Naive thymus-derived CD8-positive, alpha-beta T cell (primary cell): Measurements from ENCODE around the gene GDF7. TPM values are rescaled to one million over a fixed set of nuclear protein-coding genes. Genes with fewer than 3 reads are reported as not detected.

ENCODE experiments used
- ATAC-seq, 2 donors: fragments of 150-1000 bp; cut with Tn5 transposase in 1 of 2; sonication (Bioruptor Pico), chemical (Tn5 transposase) in 1 of 2; 1 replicate in 1 of 2; 2 replicates in 1 of 2; pipeline ENCODE4 v1.10.0; 2021; ENCODE audit warnings: mild to moderate bottlenecking in 2 of 2, moderate library complexity in 2 of 2
- POLR2A ChIA-PET: fragments of 350-600 bp; sonication (Branson Sonifier 250); formaldehyde crosslinking; loops from one replicate; lab custom pipeline; 2021; ENCODE audit warnings: antibody characterized with exemption; lab: Charles Lee
- DNase-seq, 10 donors: peaks; one replicate each; pipeline versions ENCODE4 v3.0.0 to v3.0.0-alpha.2; 2020 to 2022
- H3K27ac Mint-ChIP-seq, 10 donors: one replicate each; pipeline ENCODE4 v1.8.0; 2020 to 2022; ENCODE audit warnings: mild to moderate bottlenecking in 10 of 10, mixed read lengths in 10 of 10, moderate library complexity in 4 of 10, inconsistent platforms in 1 of 10
- H3K27me3 Mint-ChIP-seq, 5 donors: one replicate each; pipeline ENCODE4 v1.8.0; 2021 to 2022; ENCODE audit warnings: mixed read lengths in 5 of 5
- H3K36me3 Mint-ChIP-seq, 3 donors: one replicate each; pipeline ENCODE4 v1.8.0; 2020 to 2022; ENCODE audit warnings: mixed read lengths in 3 of 3, mild to moderate bottlenecking in 2 of 3, inconsistent platforms in 1 of 3
- H3K4me1 Mint-ChIP-seq, 4 donors: one replicate each; pipeline ENCODE4 v1.8.0; 2021 to 2022; ENCODE audit warnings: mixed read lengths in 4 of 4
- H3K4me3 Mint-ChIP-seq, 10 donors: one replicate each; pipeline ENCODE4 v1.8.0; 2020 to 2022; ENCODE audit warnings: mild to moderate bottlenecking in 10 of 10, mixed read lengths in 10 of 10, moderate library complexity in 6 of 10, inconsistent platforms in 1 of 10
- H3K9me3 Mint-ChIP-seq, 9 donors: one replicate each; pipeline ENCODE4 v1.8.0; 2020 to 2022; ENCODE audit warnings: mixed read lengths in 9 of 9, mild to moderate bottlenecking in 3 of 9, inconsistent platforms in 1 of 9, moderate library complexity in 1 of 9
- polyA plus RNA-seq, 3 donors: library from polyadenylated mRNA; unstranded; fragments of 300-500 nt; fragmentation: Illumina TruSeq; gene quantifications; one replicate each; pipeline ENCODE4 v1.2.3, GENCODE V29; 2021
- total RNA-seq, 8 experiments: library from RNA in 2 of 8; stranded (reverse) in 2 of 8; gene quantifications; one replicate each; pipeline ENCODE4 v1.2.3 and lab custom pipeline; 2021 to 2026

The GDF7 gene
- total and polyA plus RNA-seq, 5 experiments from 2014 or later, result 0.05 TPM; not detected in 2

GRCh38 chr2:20649576-20649975 is 17.4 kb upstream of the GDF7 start:
- Mint-ChIP-seq H3K27ac (peak overlapping the region in 9 of 10 donors; percentile 31 to 97 (median 95)), H3K36me3 (peaks cover 0 to 10% (median 3%) of the 10 kb centered on the region in 3 donors), H3K9me3 (no peaks in the 10 kb centered on the region), H3K4me3 (peak overlapping the region; percentile 7 to 95 (median 87)), H3K27me3 (peaks cover 0 to under 1% (median 0%) of the 10 kb centered on the region in 5 donors), H3K4me1 (peaks cover 31 to 45% (median 37%) of the 10 kb centered on the region in 4 donors)
- POLR2A ChIA-PET, result interaction anchor here (4.0 kb wide), 1 partner anchor 202 kb away, joined by 65 read pairs; the partner anchor contains the start of gene RHOB
- ATAC-seq, result no peak
- DNase-seq, result no peak

GRCh38 chr2:20649976-20650375 is 17.0 kb upstream of the GDF7 start:
- Mint-ChIP-seq H3K27me3 (peaks cover 0 to 2% (median 0%) of the 10 kb centered on the region in 5 donors), H3K4me3 (peak overlapping the region; percentile 79 to 95 (median 88)), H3K4me1 (peaks cover 27 to 45% (median 37%) of the 10 kb centered on the region in 4 donors), H3K36me3 (peaks cover 0 to 6% (median 0%) of the 10 kb centered on the region in 3 donors), H3K27ac (peak overlapping the region; percentile 72 to 97 (median 96)), H3K9me3 (no peaks in the 10 kb centered on the region)
- ATAC-seq (no peak), DNase-seq (no peak)
- POLR2A ChIA-PET, result interaction anchor here (1.6 to 4.0 kb wide), 2 partner anchors 203 to 781 kb away, joined by 4 to 65 read pairs; partner anchors contain the start of gene RHOB

GRCh38 chr2:20650393-20650876 is 16.5 kb upstream of the GDF7 start:
- Mint-ChIP-seq H3K36me3 (peaks cover 0 to 4% (median 0%) of the 10 kb centered on the region in 3 donors), H3K27ac (peak overlapping the region; percentile 72 to 97 (median 96)), H3K4me1 (peaks cover 27 to 45% (median 37%) of the 10 kb centered on the region in 4 donors), H3K27me3 (peaks cover 0 to 3% (median 0%) of the 10 kb centered on the region in 5 donors), H3K9me3 (no peaks in the 10 kb centered on the region), H3K4me3 (peak overlapping the region; percentile 79 to 95 (median 88))
- DNase-seq, result peak in 7 of 10 donors; percentile 35 to 72 (median 47)
- POLR2A ChIA-PET, result interaction anchor here (1.0 to 4.0 kb wide), 8 partner anchors 8 to 781 kb away, joined by 3 to 65 read pairs (median 4); partner anchors contain the start of genes LAPTM4A and RHOB
- peak; percentile 13 to 22 for ATAC-seq

GRCh38 chr2:20650877-20651730 is 15.8 kb upstream of the GDF7 start, which contains the start of gene HS1BP3:
HS1BP3 (minus strand) TSS chr2:20651098; CDS start chr2:20651063, 35 bp downstream.
- H3K4me3 Mint-ChIP-seq, result peak within 1 kb of the TSS; percentile 79 to 95 (median 88)
- peak within 1 kb of the TSS; percentile 94 to 98 (median 97) for H3K27ac Mint-ChIP-seq
- H3K27me3 Mint-ChIP-seq, result peaks cover 0 to 3% (median 0%) of the 10 kb centered on the region in 5 donors
- H3K36me3 Mint-ChIP-seq, result peaks cover 0 to 4% (median 0%) of the 10 kb centered on the region in 3 donors
- no peaks in the 10 kb centered on the region for H3K9me3 Mint-ChIP-seq
- DNase-seq, result peak; percentile 84 to 95 (median 90)
- POLR2A ChIA-PET, result interaction anchor here (0.8 to 4.0 kb wide), 12 partner anchors 9 to 782 kb away, joined by 3 to 65 read pairs (median 4); partner anchors contain the start of genes LAPTM4A and RHOB
- peaks cover 27 to 45% (median 37%) of the 10 kb centered on the region in 4 donors for H3K4me1 Mint-ChIP-seq
- peak; percentile 90 to 93 for ATAC-seq

- Mint-ChIP-seq H3K36me3 (peaks cover 0 to 4% (median 0%) of the 10 kb centered on the region in 3 donors), H3K4me3 (peak overlapping the region; percentile 75 to 95 (median 88)), H3K4me1 (peaks cover 26 to 42% (median 37%) of the 10 kb centered on the region in 4 donors), H3K9me3 (no peaks in the 10 kb centered on the region), H3K27me3 (peaks cover 0 to 5% (median 0%) of the 10 kb centered on the region in 5 donors), H3K27ac (peak overlapping the region; percentile 94 to 98 (median 97))
- no peak for DNase-seq
- POLR2A ChIA-PET, result interaction anchor here (0.8 to 4.0 kb wide), 11 partner anchors 8 to 783 kb away, joined by 3 to 65 read pairs (median 4); partner anchors contain the start of gene RHOB
- no peak for ATAC-seq
Measured at GRCh38 chr2:20651731-20652099, 15.2 kb upstream of the GDF7 start.

- Mint-ChIP-seq H3K27me3 (peaks cover 0 to 6% (median 2%) of the 10 kb centered on the region in 5 donors), H3K4me3 (peak overlapping the region in 8 of 10 donors; percentile 49 to 93 (median 88)), H3K9me3 (no peaks in the 10 kb centered on the region), H3K27ac (peak overlapping the region; percentile 61 to 98 (median 97)), H3K36me3 (peaks cover 0 to 3% (median 0%) of the 10 kb centered on the region in 3 donors), H3K4me1 (peaks cover 26 to 42% (median 37%) of the 10 kb centered on the region in 4 donors)
- POLR2A ChIA-PET, result interaction anchor here (0.9 to 4.0 kb wide), 5 partner anchors 9 to 211 kb away, joined by 3 to 65 read pairs (median 5); partner anchors contain the start of gene RHOB
- DNase-seq, result no peak
- no peak for ATAC-seq
Measured at GRCh38 chr2:20652141-20652540, 14.8 kb upstream of the GDF7 start.

GRCh38 chr2:20652673-20653575 is 14.0 kb upstream of the GDF7 start:
- POLR2A ChIA-PET, result interaction anchor here (0.9 kb wide), 1 partner anchor 9 kb away, joined by 5 read pairs; no protein-coding TSS in a partner anchor
- H3K36me3 Mint-ChIP-seq, result peaks cover 0 to 2% (median 0%) of the 10 kb centered on the region in 3 donors

GRCh38 chr2:20653695-20654534 is 13.0 kb upstream of the GDF7 start:
- ATAC-seq (no peak), DNase-seq (no peak)
- Mint-ChIP-seq H3K4me1 (peaks cover 16 to 27% (median 24%) of the 10 kb centered on the region in 4 donors), H3K36me3 (no peaks in the 10 kb centered on the region), H3K27ac (peak overlapping the region in 2 of 10 donors; percentile 26 to 59), H3K4me3 (no peak overlapping the region), H3K27me3 (peaks cover 4 to 11% (median 6%) of the 10 kb centered on the region in 5 donors), H3K9me3 (no peaks in the 10 kb centered on the region)
- POLR2A ChIA-PET, result no interaction called here

More at GRCh38 chr2:20652673-20653575, 14.0 kb upstream of the GDF7 start:
- peaks cover 25 to 37% (median 34%) of the 10 kb centered on the region in 4 donors for H3K4me1 Mint-ChIP-seq
- DNase-seq (no peak), ATAC-seq (no peak)
- peaks cover 0 to 8% (median 4%) of the 10 kb centered on the region in 5 donors for H3K27me3 Mint-ChIP-seq
- peak overlapping the region in 1 of 10 donors; percentile 3 for H3K4me3 Mint-ChIP-seq
- no peaks in the 10 kb centered on the region for H3K9me3 Mint-ChIP-seq
- H3K27ac Mint-ChIP-seq, result peak overlapping the region in 6 of 10 donors; percentile 26 to 94 (median 43)

- POLR2A ChIA-PET, result no interaction called here
- Mint-ChIP-seq H3K36me3 (no peaks in the 10 kb centered on the region), H3K9me3 (no peaks in the 10 kb centered on the region), H3K4me1 (peaks cover 11 to 22% (median 19%) of the 10 kb centered on the region in 4 donors), H3K27ac (peak overlapping the region in 1 of 10 donors; percentile 59), H3K27me3 (peaks cover 4 to 14% (median 11%) of the 10 kb centered on the region in 5 donors), H3K4me3 (no peak overlapping the region)
- DNase-seq (no peak), ATAC-seq (no peak)
Measured at GRCh38 chr2:20654535-20654813, 12.5 kb upstream of the GDF7 start.

- Mint-ChIP-seq H3K36me3 (no peaks in the 10 kb centered on the region), H3K9me3 (no peaks in the 10 kb centered on the region), H3K4me1 (peaks cover 2 to 9% (median 4%) of the 10 kb centered on the region in 4 donors), H3K4me3 (no peak overlapping the region), H3K27me3 (peaks cover 5 to 30% (median 22%) of the 10 kb centered on the region in 5 donors), H3K27ac (no peak overlapping the region)
- POLR2A ChIA-PET, result no interaction called here
- ATAC-seq (no peak), DNase-seq (no peak)
Measured at GRCh38 chr2:20656561-20656960, 10.4 kb upstream of the GDF7 start.
